Measurements from ENCODE around the gene MGAT4B.
A peak's percentile ranks its signal among the peaks of the same experiment; 100 is the strongest.

MGAT4B gene

DNA sequence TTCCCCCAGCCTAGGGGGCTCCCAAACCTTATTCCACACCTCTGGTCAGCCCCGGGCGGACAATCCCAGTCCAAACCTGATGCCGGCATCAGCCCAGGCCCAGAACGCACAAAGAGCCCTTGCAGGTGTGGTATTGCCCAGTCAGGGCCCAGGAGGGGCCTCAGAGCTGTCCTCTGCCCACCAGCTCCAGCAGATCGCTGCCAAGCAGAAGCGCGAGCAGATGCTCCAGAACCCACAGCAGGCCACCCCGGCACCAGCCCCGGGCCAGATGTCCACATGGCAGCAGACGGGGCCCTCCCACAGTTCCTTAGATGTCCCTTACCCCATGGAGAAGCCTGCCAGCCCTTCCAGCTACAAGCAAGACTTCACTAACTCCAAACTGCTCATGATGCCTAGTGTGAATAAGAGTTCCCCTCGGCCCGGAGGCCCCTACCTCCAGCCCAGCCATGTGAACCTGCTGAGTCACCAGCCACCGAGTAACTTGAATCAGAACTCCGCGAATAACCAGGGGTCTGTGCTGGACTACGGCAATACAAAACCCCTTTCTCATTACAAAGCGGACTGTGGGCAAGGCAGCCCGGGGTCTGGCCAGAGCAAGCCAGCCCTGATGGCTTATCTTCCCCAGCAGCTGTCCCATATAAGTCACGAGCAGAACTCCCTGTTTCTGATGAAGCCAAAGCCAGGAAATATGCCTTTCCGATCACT is 40.5 kb downstream of the MGAT4B start:
- H3K4me3 ChIP-seq (ENCODE audit: control insufficient read depth, low read depth, low read length) = no peak overlapping the region
- TF ChIP-seq, protein P1, sequence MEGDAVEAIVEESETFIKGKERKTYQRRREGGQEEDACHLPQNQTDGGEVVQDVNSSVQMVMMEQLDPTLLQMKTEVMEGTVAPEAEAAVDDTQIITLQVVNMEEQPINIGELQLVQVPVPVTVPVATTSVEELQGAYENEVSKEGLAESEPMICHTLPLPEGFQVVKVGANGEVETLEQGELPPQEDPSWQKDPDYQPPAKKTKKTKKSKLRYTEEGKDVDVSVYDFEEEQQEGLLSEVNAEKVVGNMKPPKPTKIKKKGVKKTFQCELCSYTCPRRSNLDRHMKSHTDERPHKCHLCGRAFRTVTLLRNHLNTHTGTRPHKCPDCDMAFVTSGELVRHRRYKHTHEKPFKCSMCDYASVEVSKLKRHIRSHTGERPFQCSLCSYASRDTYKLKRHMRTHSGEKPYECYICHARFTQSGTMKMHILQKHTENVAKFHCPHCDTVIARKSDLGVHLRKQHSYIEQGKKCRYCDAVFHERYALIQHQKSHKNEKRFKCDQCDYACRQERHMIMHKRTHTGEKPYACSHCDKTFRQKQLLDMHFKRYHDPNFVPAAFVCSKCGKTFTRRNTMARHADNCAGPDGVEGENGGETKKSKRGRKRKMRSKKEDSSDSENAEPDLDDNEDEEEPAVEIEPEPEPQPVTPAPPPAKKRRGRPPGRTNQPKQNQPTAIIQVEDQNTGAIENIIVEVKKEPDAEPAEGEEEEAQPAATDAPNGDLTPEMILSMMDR (IDR thresholded peaks at IDR 0.05; ENCODE audit: control insufficient read depth, insufficient read depth, low read depth, low read length, missing control alignments) = no peak
- no peak for DNase-seq (ENCODE audit: low read depth)

DNA sequence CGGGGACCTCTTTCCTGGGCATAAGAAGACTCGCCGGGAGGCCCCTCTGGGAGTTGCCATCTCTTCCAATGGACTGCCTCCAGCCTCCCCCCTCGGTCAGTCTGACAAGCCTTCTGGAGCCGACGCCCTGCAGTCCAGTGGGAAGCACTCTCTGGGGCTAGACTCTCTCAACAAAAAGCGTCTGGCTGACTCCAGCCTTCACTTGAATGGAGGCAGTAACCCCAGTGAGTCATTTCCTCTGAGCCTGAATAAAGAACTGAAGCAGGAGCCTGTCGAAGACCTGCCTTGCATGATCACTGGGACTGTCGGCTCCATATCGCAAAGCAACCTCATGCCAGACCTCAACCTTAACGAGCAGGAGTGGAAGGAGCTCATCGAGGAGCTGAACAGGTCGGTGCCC is 41.3 kb downstream of the MGAT4B start:
- no peak overlapping the region for H3K4me3 ChIP-seq (ENCODE audit: control insufficient read depth, low read depth, low read length)
- peak; percentile 63 for DNase-seq (ENCODE audit: low read depth)
- TF ChIP-seq, protein P1 (IDR thresholded peaks at IDR 0.05; ENCODE audit: control insufficient read depth, insufficient read depth, low read depth, low read length, missing control alignments) = no peak

DNA sequence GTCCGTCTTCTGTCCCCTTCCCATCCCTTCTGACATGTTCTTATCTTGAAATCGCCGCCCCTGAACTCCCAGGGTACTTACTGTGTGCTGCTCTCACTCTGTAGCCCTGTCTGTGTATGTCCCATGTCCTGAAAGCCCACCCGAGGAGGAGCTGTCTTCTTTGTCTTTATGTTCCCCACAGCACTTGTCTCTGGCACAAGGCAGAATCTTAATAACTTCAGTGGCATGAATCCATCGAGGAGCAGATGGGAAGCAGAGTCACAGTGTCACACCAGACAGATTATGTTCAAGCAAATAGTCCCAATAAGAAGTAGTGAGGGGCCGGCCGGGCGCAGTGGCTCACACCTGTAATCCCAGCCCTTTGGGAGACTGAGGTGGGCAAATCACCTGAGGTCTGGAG is 42.6 kb downstream of the MGAT4B start:
- no peak overlapping the region for H3K4me3 ChIP-seq (ENCODE audit: control insufficient read depth, low read depth, low read length)
- TF ChIP-seq, protein P1 (IDR thresholded peaks at IDR 0.05; ENCODE audit: control insufficient read depth, insufficient read depth, low read depth, low read length, missing control alignments) = no peak
- no peak for DNase-seq (ENCODE audit: low read depth)

DNA sequence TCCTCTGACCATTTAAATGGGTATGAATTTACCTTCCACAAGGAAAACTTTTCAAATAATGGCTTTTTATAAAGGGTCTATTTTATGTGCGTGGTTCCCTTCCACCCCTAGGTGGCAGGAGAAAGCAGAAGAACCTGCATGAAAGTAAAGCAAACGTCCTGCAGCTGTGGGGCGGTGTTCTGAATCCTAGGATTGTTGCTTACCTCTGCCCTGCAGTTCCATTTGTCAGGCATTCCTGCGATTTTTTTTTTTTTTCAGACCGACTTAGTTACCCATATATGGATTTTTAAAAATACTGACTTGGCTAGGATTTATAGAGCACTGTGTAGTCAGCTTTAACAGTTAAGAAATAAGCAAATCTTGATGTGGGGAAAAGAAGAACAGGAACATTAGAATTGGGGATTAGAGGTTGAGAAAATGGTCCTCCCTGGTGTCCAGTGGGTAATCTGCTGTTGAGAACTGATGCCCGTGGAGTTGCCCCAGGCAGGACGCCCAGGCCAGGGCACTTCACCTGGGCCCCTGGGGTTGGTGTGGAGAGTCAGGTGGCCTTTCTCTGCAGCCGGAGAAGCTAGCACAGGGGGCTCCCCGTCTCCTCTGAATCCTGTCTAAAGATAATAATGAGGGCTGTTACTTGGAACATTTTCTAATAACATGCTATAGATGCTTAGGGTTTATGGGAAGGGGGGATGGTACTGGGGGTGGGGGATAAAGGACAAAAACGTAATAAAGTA is 43.3 kb downstream of the MGAT4B start:
- no peak overlapping the region for H3K4me3 ChIP-seq (ENCODE audit: control insufficient read depth, low read depth, low read length)
- peak; percentile 53 for DNase-seq (ENCODE audit: low read depth)
- TF ChIP-seq, protein P1 (IDR thresholded peaks at IDR 0.05; ENCODE audit: control insufficient read depth, insufficient read depth, low read depth, low read length, missing control alignments) = peak; percentile 81

DNA sequence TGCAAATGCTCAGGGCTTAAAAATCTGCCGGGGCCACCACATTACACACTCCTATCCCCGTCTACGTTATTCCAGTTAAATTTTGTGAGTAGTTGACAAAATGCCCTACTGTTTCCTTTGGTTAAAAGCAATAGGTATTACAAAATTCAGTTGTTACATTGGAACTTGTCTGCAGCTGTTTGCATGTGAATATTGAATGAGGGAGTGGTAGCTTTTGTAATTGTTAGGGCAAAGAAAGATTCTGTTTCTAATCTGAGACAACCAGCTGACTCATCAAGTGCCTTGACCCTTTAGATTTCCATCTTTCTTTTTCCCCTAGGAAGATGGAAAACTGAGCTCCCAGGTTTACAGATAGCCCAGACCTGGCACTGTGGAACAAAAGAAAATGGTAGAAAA is 43.9 kb downstream of the MGAT4B start:
- no peak for DNase-seq (ENCODE audit: low read depth)
- no peak overlapping the region for H3K4me3 ChIP-seq (ENCODE audit: control insufficient read depth, low read depth, low read length)
- TF ChIP-seq, protein P1 (IDR thresholded peaks at IDR 0.05; ENCODE audit: control insufficient read depth, insufficient read depth, low read depth, low read length, missing control alignments) = no peak

DNA sequence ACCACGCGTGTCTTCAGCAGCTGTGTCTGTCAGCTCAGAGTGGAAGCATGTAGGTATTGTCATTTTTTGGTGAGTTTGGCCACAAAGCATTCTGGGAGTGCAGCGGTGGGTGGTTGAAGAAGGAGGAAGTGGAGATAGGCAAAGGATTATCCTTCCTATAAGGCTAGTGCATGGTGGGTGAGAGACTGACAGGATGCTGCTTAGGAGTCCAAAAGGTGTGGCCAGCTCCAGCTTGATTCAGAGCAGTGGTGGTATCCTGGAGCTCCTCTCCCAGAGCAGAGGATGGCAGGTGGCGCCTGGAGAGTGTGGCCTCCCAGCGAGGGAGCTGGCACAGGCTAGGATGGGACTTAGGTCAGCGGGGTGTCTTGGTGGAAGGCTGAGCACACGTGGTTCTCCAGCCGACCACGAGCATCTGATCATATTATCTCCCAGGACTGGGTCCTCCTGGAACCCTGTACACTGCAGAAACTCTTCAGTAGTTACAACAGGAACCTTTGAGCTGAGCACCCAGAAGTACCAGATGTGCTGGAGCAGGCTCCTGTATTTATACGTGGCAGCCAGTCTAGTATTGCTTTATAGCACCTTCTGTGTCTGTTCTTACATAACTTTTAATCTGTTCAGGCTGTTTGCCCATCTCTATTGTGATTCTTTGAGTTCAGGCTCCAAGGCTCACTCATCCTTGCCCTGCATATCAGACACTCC is 44.4 kb downstream of the MGAT4B start:
- TF ChIP-seq, protein P1 (IDR thresholded peaks at IDR 0.05; ENCODE audit: control insufficient read depth, insufficient read depth, low read depth, low read length, missing control alignments) = no peak
- no peak overlapping the region for H3K4me3 ChIP-seq (ENCODE audit: control insufficient read depth, low read depth, low read length)
- peak; percentile 63 for DNase-seq (ENCODE audit: low read depth)
